Neural cell (in vitro differentiated cells): ENCODE measurements around the gene PLBD2.

ENCODE experiments used
- EP300 ChIP-seq: fragments of 450-650 bp; conservative IDR thresholded peaks from 2 replicates; pipeline ENCODE4 v1.6.1; 2014; ENCODE audit warnings: antibody characterized with exemption, mild to moderate bottlenecking, moderate library complexity; ENCODE audit not compliant: poor library complexity, severe bottlenecking
- EZH2 ChIP-seq: fragments of 200-600, 300-800 bp; shearing (Covaris generic), sonication (generic); IDR thresholded peaks from 2 replicates; pipeline ENCODE4 v1.6.1; 2014; ENCODE audit warnings: antibody characterized with exemption, low read length, borderline replicate concordance, mild to moderate bottlenecking; ENCODE audit not compliant: insufficient read depth, poor library complexity, severe bottlenecking
- POLR2AphosphoS5 ChIP-seq: IDR thresholded peaks from 2 replicates; pipeline ENCODE4 v1.6.1; 2012
- RAD21 ChIP-seq: fragments of 450-650 bp; conservative IDR thresholded peaks from 2 replicates; pipeline ENCODE4 v1.6.1; 2014; ENCODE audit warnings: antibody characterized with exemption, mild to moderate bottlenecking, moderate library complexity
- REST ChIP-seq: IDR thresholded peaks from 2 replicates; pipeline ENCODE4 v1.6.1; 2012; ENCODE audit warnings: borderline replicate concordance
- SMC3 ChIP-seq: fragments of 450-650 bp; conservative IDR thresholded peaks from 2 replicates; pipeline ENCODE4 v1.6.1; 2014; ENCODE audit warnings: antibody characterized with exemption, mild to moderate bottlenecking, moderate library complexity; ENCODE audit not compliant: poor library complexity
- TF ChIP-seq, protein P1 (sequence below): fragments of 450-650 bp; IDR thresholded peaks from 2 replicates; pipeline ENCODE4 v1.5.1; 2014; ENCODE audit warnings: antibody characterized with exemption, mild to moderate bottlenecking, moderate library complexity; ENCODE audit not compliant: poor library complexity, severe bottlenecking

- TF ChIP-seq EP300 (no peak), POLR2AphosphoS5 (no peak), REST (no peak), SMC3 (no peak), EZH2 (no peak), RAD21 (no peak)
- TF ChIP-seq, protein P1, sequence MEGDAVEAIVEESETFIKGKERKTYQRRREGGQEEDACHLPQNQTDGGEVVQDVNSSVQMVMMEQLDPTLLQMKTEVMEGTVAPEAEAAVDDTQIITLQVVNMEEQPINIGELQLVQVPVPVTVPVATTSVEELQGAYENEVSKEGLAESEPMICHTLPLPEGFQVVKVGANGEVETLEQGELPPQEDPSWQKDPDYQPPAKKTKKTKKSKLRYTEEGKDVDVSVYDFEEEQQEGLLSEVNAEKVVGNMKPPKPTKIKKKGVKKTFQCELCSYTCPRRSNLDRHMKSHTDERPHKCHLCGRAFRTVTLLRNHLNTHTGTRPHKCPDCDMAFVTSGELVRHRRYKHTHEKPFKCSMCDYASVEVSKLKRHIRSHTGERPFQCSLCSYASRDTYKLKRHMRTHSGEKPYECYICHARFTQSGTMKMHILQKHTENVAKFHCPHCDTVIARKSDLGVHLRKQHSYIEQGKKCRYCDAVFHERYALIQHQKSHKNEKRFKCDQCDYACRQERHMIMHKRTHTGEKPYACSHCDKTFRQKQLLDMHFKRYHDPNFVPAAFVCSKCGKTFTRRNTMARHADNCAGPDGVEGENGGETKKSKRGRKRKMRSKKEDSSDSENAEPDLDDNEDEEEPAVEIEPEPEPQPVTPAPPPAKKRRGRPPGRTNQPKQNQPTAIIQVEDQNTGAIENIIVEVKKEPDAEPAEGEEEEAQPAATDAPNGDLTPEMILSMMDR = no peak
Measured at GRCh38 chr12:113320401-113320800, 38.0 kb upstream of the PLBD2 start.
